DMS79 (cell line): ENCODE measurements around the gene DAND5.

Experiments used
- DNase-seq: peaks from one replicate; lab custom pipeline; 2025; lab: John Stamatoyannopoulos, UW

DAND5 gene

DNA sequence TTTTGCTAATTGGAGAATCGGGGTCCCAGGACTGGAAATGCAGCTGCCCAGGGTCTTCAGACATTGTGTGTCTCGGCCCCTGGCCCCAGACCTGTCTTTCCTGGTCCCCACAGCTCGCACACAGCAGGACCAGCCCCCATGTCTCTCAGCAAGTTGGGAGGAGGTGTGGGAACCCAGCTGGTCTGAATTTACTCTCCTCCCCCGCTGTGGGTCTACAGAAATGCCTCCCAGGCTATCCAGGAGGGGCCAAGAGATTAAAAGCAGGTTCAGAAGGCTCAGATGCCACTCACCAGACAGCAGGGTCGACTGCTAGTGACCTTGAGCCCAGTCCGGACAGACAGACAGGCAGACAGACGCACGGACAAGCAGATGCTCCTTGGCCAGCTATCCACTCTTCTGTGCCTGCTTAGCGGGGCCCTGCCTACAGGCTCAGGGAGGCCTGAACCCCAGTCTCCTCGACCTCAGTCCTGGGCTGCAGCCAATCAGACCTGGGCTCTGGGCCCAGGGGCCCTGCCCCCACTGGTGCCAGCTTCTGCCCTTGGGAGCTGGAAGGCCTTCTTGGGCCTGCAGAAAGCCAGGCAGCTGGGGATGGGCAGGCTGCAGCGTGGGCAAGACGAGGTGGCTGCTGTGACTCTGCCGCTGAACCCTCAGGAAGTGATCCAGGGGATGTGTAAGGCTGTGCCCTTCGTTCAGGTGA lies at the start of gene DAND5:
Gene DAND5, plus strand, starts transcription at position 285 of the 697 bp plus-strand sequence. Its CDS starts 85 bp downstream, at position 370.
- DNase-seq: no peak

DNA sequence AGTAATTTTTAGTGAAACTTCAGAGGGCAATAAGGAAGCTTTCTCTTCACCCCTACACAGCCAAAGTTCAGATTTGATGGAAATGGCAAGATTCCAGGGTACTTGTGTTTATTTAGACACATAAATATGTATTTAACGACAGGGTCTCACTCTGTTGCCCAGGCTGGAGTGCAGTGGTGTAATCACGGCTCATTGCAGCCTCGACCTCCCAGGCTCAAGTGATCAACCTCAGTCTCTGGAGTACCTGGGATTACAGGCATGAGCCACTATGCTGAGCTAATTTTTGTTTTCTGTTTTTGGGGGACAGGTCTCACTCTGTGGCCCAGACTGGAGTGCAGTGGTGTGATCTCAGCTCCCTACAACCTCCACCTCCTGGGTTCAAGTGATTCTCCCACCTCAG lies 48.3 kb upstream of the DAND5 start:
- DNase-seq: no peak

GRCh38 chr19:12922959-12923358 lies 46.4 kb upstream of the DAND5 start:
- DNase-seq: no peak

- DNase-seq: no peak
These were observed 44.6 kb upstream of the DAND5 start for GRCh38 chr19:12924621-12925310.

- no peak for DNase-seq
These were observed 39.3 kb upstream of the DAND5 start for GRCh38 chr19:12930002-12930645.

DNA sequence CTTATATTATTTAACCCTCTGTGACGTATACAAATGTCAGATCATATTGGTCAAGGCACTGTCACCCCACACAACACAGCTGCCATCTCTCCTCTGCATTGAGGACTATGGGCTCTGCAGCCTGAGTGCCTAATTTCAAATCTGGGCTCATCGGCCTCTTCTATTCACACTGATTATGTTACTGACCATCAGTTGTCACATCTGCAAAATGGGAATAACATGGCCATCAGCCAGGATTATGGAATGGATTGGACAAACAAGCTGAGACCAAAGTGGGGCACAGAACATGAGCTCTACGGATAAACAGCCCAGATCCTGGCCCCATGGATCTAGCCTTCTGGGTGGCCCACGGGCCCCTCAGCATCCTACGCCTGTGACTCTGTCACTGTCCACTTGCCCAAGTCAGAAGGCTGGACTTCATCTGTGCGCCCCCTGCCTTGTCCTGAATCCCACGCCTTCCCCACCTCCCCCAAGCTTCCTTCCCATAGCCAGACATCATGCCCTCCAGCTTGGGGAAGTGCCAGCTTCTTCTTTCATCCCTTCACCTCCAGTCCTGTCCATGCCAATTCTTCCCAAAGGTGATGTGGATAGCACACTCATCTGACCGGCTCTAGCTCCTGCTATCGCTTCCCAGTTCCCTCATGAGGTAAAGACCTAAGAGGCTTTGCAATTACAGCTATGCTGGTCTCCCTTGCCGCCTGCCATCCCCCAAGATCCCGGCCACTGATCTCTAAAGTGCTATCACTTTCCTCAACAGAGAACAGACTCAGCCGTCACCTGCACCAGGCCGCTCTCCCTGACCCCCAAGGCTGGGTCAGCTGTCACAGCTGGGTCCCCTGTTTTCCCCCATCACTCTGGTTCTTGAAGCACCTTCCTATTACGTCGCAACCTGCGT lies 36.7 kb upstream of the DAND5 start:
- no peak for DNase-seq

DNA sequence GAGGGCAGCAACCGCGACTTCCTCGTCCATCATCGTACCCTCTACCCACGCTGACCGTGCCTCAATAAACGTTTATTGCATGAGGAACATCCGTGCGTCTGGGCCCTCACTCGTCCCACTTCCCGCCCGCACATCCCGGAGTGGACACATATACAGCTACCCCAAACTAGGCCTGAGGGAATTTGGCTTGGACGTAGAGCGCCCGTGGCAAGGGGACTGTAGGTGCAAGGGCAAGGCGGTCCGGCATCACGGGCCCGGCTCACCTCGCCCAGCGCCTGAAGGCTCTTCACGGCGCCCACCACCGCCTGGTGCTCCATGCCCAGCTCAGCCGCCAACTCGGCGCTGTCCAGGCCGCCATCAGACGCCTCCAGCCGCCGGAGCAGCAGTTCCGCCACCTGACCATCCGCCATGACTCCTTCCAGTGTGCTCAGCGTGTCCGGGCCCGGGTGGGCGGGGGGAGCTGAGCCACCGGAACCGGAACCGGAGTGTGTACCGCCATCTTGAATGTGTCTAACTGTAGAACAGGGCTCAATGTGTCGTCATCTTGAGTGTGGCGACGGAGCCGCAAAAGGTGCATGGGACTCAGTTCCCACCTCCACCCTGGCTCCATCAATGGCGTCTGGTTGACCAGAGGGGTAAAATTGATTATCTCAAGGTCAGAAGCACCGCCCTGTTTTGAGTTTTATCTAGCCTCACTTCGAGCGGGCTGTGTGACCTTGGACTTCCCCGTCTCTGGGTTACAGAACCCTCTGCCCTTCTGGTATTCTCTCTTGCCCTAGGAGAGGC lies 35.9 kb upstream of the DAND5 start, which contains the start of gene FARSA:
Gene FARSA, minus strand, starts transcription at position 425 of the 786 bp plus-strand sequence. Its CDS starts 15 bp downstream, at position 410.
- DNase-seq: peak; percentile 93

- DNase-seq: no peak
These were observed 34.3 kb upstream of the DAND5 start for GRCh38 chr19:12935071-12935470.

GRCh38 chr19:12936582-12936981 lies 32.8 kb upstream of the DAND5 start:
- DNase-seq: peak; percentile 85

GRCh38 chr19:12937093-12937926 lies 32.1 kb upstream of the DAND5 start:
- DNase-seq: peak; percentile 89

- peak; percentile 100 for DNase-seq
These were observed 31.2 kb upstream of the DAND5 start, which contains the start of gene CALR for GRCh38 chr19:12937927-12938778. Gene CALR, plus strand, starts transcription at chr19:12938609. Its CDS starts 71 bp downstream, at chr19:12938680.

DNA sequence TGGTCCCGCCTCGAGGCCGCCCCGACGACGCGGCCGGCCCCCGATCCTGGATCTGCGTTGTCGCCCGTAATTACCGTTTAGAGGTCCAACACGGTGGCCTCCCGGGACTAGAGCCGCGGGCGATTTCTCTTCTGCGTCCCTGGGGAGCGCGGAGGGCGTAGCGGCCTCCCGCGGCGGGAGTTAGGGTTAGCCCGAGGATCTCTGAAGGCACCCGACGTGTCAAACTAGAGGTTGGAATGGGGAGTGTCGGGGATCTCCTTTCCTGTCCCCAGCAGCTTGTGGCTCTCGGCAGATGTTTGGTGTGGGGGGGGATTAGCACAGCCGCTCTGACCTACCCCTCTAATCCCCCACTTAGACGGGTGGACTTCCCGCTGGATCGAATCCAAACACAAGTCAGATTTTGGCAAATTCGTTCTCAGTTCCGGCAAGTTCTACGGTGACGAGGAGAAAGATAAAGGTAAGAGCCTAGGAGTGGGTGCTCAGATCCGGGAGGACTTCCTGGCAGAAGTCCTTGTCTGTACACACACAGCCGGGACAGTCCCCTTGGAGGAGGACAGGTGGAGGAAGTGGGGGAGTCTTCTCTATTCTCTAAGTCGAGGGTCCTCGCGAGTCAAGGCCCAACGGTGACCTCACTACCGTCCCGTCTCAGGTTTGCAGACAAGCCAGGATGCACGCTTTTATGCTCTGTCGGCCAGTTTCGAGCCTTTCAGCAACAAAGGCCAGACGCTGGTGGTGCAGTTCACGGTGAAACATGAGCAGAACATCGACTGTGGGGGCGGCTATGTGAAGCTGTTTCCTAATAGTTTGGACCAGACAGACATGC lies 30.4 kb upstream of the DAND5 start:
- no peak for DNase-seq

DNA sequence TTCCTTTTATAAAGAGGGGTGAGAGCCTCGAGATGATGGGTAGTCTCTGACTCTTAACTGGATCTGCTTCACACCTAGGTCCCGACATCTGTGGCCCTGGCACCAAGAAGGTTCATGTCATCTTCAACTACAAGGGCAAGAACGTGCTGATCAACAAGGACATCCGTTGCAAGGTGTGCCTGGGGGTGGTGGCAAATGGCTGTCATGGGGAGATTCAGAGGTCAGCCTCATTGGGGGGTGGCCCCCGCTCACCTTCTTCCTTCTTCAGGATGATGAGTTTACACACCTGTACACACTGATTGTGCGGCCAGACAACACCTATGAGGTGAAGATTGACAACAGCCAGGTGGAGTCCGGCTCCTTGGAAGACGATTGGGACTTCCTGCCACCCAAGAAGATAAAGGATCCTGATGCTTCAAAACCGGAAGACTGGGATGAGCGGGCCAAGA lies 29.4 kb upstream of the DAND5 start:
- DNase-seq: no peak

GRCh38 chr19:12940897-12941296 lies 28.5 kb upstream of the DAND5 start:
- no peak for DNase-seq

GRCh38 chr19:12943437-12944044 lies 25.8 kb upstream of the DAND5 start:
- DNase-seq: no peak

GRCh38 chr19:12944104-12944674 lies 25.2 kb upstream of the DAND5 start:
- DNase-seq: no peak

DNA sequence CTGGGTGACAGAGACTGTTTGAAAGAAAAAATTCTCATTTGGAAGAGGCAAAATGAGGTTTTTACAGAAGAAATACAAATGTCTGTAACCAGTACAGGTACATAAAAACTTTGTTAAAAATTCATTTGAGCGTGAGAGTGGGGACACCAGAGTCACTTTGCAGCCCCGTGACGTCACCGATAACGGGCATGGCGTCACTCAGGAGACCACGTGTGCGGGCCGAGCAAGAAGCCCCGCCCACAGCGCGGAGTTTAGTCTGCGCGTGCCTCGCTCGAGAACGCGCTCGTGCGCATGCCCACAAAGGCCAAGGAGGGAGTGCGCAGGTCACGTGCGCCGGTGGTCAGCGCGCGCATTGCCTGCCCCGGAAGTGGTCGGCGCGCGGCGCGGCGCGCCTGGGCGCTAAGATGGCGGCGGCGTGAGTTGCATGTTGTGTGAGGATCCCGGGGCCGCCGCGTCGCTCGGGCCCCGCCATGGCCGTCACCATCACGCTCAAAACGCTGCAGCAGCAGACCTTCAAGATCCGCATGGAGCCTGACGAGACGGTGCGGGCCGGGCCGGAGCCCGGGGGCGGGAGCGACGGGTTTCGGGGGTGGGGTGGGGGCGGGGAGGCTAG lies 23.8 kb upstream of the DAND5 start, which contains the start of gene RAD23A:
Gene RAD23A, plus strand, starts transcription at position 384 of the 613 bp plus-strand sequence. Its CDS starts 87 bp downstream, at position 471.
- DNase-seq: peak; percentile 96
